Measurements from ENCODE around the gene CTAGE1.
"Not testable (repeated sequence)": the region's sequence is repeated elsewhere in the genome, so short reads cannot be mapped to it uniquely, and the experiment has no call there.

The CTAGE1 gene, protein sequence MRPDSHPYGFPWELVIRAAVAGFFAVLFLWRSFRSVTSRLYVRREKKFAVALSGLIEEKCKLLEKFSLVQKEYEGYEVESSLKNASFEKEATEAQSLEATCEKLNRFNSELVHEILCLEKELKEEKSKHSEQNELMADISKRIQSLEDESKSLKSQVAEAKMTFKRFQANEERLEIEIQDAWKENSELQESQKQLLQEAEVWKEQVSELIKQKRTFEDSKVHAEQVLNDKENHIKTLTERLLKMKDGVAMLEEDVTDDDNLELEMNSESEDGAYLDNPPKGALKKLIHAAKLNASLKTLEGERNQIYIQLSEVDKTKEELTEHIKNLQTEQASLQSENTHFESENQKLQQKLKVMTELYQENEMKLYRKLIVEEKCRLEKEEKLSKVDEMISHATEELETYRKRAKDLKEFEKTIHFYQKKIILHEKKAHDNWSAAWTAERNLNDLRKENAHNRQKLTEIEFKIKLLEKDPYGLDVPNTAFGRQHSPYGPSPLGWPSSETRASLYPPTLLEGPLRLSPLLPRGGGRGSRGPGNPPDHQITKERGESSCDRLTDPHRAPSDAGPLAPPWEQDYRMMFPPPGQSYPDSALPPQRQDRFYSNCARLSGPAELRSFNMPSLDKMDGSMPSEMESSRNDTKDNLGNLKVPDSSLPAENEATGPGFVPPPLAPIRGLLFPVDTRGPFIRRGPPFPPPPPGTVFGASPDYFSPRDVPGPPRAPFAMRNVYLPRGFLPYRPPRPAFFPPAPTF

DNA sequence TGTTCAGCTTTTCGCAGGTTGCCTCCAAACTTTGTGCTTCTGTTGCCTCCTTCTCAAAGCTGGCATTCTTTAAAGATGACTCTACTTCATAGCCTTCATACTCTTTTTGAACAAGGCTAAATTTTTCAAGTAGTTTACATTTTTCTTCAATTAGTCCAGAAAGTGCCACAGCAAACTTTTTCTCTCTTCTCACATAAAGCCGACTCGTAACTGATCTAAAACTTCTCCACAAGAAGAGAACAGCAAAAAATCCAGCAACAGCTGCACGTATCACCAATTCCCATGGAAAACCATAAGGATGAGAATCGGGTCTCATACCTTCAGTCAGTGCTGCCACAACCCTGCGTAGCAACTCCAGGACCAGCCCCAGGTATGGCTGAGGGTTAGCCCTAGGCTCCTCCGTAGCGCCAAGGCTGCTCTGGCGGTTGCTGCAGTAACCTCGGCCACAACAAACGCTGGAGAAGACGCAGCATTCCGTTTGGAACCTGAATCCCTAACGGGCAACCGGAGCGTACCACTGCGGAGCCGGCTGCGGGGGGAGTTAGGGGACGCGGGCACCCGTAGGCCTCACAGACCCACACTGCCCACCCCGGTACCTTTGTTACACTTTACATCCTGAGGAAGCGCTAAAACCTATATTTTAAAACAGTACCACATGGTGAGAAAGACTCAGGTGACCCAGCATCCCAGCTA lies at the start of gene CTAGE1:
CTAGE1 (minus strand) TSS at position 420 of the 693 bp plus-strand sequence; CDS start at position 316, 104 bp downstream.
- no peak for DNase-seq

DNA sequence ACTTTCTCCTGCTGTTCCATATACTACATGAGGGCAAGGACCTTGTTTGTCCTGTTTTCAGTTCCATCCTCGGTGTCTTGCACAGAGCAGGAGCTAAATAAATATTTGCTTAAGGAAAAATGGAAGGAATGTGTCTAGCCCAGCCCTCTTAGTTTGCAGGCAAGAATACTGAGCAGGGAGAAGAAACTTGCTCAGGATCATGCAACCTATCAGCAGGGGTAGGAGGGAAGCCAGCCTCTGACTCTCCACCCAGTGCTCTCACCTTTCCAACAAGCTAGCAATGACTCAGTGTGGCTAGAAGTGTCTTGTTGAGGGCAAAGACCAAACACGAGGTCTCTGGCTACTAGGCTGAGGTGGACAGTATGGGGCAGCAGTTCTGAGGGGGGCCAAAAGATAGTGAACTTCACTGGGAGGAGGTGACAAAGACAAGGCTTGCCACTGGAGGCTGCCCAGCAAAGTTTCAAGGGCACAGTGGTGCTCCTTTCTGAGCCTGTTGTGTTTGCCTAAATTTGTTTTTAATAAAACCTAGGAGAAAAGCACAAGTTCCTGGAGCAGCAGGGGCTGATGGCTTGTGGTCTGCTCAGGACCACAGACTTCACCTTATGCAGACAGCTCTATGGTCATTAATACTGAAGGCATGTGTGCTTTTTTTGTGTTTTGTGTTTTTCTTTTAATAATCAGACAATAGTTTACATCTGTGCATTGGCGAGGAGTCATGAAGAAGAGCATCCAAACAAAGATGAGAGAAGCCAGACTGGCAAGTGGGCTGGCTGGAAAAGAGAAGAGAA lies 49.1 kb upstream of the CTAGE1 start:
- no peak for DNase-seq

DNA sequence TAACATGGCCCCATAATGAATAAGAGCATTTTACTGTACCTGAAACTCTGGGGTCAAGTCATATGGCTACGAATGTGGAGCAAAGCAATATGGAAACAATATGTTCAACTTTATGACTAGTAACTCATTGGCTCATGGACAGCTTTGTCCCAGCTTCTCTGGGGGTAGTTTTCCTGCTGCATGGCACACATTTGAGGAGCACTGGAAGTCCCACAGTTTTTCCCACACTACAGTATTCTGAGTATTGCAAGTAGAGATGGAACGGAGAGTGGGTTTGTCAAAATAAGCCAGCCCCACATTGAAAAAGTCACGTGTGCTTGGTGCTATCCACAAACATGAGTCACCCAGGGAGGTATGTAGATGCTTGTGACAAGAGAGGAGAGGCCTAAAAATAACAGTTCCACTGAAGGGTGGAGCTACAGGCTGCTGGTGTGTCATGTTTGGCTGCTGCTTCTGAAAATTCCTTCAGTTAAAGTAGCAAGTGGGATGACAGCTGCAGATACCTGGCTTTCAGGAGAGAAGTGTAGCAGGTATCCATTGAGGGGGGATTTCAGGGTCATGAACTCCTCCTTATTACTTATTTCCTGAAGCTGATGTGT lies 48.2 kb upstream of the CTAGE1 start:
- no peak for DNase-seq

DNA sequence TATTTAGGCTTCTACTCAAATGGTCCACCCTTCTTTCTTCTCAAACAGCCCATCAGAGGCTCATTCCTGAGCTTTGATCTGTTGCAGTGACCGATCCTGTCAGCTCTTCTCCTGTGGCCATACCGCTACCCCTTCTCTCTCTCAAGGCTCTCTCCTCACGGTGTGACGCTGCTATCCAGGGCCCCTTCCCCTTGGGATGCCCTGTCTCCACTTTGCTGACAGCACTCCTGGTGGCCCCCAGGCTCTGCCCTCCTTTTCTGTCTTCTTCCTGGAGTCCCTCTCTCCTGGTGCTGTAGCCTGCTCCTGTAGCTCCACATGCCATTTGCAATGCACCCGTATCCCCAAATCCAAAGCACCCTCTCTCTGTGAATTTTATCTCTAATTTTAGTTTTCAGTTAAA lies 45.4 kb upstream of the CTAGE1 start:
- DNase-seq: no peak

DNA sequence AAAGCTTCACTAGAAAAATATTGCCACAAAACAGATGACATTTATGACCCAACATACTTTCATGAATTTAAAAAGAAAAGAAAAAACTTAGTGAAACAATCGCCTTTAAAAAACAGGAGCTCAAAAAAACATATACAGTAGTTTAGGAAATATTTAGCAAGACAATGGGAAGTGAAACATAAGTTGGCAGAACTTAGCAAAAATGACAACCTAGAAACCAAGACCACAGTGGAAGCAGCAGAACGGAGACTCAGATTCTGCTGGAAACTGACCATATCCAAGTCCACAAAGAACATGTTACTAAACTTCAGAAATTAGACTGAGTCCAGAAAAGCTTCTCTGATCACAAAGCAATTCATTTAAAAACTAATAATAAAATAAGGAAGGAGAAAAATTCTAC lies 41.8 kb upstream of the CTAGE1 start:
- DNase-seq: no peak

DNA sequence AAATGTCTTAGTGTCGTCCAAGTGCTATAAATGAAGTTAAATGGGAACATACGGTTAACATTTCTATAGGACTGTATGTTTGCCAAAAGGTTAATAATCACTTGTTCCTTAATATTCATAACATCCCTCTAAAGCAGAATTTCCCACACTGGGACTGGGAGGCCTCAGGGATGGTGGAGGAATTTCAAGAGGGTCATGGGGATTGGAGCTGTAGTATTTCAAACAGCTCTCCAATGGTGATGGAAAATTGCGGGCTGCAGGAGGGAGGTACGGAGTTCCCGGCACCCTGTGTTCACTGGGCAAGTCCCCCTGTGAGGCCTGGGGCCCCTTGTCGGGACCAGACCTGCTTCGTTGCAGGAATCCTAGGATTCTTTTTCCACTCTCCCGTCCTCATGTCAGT lies 39.8 kb upstream of the CTAGE1 start:
- DNase-seq: no peak

DNA sequence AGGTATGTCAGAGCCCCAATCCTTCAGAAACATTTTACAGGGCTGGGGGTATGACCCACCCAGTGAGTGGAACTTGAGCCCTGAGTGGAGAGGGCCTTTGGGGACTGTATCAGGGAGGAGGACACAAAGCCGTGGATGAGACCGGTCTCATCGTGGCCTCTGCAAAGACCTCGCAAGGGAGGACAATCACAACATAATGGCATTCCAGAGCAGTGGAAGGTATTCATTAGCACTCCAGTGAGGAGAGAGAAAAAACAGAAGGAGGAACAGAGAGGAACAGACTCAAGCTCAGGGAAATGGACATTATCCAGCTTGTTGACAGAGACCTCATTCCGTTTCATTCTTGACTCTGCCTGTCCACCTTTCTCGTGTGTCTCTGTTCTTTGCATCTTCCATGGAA lies 38.8 kb upstream of the CTAGE1 start:
- no peak for DNase-seq

DNA sequence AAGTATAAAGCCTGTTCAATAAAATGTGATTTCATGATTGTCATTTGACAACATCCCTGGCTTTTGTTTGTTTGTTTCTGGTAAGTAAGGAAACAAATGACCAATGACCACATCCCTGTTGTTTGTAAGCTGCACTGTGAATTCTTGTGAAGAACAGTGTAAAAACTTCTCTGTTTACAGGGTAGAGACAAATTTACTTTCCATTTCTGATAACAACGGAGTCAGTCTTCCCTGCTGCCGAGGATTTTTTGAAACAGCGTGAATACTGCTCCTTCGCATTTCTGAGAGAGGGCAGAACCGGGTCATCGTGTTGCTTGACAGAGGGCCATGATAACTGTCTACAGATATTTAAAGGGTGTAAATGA lies 38.4 kb upstream of the CTAGE1 start:
- no peak for DNase-seq

DNA sequence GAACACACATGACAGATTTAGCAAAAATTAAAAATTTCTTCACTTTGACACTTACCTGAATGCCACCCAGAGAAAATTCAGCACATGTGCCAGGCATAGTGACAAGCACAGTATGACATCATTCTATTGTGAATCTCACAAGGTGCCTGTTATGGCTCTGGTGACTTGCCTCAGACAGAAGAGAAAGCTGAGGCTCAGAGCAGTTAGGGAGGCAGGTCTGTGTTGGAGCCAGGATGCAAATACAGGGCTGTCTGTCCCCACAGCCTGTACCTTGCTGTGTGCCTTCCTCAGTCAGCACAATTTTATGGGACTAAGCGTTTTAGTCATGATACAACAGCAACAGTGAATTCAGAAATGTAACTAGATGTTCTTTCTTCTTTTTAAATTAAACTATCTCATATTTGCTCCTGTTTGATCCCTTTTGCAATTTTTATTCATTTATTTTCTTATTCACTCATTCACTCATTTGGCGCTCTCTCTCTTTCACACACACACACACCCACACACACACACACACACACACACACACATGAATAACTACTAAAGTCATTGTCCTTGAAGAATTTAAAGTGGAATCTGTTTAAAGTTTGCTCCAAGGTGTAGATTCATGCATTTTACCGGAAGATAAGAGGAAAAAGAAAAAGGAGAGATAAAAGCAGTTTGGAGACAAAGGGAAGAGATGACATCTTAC lies 37.9 kb upstream of the CTAGE1 start:
- DNase-seq: no peak

DNA sequence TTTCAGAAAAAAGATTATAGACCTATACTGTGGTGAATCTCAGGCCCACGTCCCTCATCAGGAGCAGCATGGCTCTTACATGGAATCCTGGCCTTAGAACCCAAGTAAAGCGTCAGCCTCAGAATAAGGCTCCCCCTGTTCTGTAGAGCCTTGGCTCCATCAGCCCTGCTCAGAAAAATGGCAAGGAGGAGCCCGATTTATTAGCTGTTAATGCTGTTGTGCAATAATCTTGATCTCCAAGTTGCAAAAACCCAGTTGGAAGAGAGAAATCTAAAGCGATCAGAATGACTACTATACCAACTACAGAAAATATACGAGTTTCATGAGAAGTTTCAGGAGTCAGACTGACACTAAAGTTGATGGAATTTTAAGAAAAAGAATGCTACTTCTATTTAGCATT lies 35.6 kb upstream of the CTAGE1 start:
- DNase-seq: no peak

DNA sequence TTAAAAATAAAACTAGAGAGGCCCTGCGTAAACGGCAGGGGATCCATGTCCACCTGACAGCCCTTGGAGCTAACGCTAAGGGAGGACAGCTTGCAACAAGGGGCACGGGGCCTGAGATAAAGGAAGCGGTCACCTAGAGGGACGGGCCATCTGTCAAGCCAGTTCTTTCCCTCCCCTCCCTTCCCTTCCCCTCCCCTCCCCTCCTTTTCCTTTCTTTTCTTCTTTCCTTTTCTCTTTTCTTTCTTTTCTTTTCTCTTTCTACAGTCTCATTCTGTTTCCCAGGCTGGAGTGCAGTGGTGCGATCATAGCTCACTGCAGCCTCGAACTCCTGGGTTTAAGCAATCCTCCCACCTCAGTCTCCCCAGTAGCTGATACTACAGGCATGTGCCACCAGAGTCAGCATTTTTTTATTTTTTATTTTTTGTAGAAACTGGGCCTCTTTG lies 34.5 kb upstream of the CTAGE1 start:
- no peak for DNase-seq

DNA sequence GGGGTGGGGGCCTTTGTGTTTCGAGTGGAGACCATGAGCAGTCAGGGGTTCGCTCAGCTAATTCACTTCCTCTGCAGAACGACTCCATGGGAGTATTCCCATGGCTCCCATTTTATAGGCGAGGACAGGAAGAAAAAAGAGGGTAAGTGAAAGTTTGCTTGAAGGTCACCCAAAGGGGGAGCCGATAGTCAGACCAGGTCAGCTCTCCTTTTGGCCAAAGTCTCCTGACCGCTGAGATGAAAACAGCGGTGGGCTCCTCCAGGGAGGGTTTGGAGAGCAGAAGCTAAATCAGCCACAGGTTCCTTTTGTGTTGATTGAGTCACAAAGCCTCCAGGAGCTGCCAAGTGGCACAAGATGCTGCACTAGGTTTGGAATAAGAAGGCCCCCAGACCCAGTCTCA lies 34.1 kb upstream of the CTAGE1 start:
- no peak for DNase-seq

DNA sequence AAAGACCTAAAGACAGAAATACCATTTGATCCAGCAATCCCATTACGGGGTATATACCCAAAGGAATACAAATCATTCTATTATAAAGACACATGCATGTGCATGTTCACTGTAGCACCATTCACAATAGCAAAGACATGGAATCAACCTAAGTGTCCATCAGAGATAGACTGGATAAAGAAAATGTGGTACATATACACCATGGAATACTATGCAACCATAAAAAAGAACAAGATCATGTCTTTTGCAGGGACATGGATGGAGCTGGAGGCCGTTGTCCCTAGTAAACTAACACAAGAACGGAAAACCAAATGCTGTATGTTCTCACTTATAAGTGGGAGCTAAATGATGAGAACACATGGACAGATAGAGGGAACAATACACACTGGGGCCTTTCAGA lies 33.1 kb upstream of the CTAGE1 start:
- DNase-seq: not testable (repeated sequence)

DNA sequence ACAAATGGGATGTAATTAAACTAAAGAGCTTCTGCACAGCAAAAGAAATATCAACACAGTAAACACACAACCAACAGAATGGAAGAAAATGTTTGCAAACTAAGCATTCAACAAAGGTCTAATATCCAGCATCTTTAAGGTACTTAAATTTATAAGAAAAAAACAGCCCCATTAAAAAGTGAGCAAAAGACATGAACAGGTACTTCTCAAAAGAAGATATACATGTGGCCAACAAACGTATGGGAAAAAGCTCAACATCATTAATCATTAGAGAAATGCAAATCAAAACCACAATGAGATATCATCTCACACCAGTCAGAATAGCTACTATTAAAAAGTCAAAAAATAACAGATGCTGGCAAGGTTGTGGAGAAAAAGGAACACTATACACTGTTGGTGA lies 32.6 kb upstream of the CTAGE1 start:
- DNase-seq: not testable (repeated sequence)

DNA sequence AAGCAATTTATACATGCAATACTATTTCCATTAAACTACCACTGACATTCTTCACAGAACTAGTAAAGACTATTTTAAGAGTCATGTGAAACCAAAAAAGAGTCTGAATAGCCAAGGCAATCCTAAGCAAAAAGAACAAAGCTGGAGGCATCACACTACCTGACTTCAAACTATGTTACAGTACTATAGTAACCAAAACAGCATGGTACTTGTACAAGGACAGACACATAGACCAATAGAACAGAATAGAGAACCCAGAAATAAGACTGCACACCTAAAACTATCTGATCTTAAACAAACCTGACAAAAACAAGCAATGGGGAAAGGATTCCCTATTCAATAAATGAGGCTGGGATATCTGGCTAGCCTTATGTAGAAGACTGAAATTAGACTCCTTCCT lies 32.0 kb upstream of the CTAGE1 start:
- not testable (repeated sequence) for DNase-seq

DNA sequence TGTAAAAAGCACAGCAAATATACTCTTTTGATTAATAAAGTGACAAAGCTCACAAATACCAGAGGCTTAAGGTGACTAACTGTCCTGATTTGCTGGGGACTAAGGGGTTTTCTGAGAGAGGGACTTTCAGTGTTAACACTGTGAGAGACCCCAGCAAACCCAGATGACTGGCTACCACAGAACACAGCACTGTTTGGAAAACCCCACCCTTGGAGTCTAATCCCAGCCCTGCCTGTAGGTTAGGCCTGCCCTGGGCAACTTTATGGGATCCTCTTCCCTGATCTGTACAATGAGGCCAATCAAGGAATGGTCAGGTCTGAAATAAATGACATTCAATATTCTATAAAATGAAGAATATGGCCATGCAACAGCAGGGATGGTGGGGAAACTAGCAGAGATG lies 30.5 kb upstream of the CTAGE1 start:
- no peak for DNase-seq

DNA sequence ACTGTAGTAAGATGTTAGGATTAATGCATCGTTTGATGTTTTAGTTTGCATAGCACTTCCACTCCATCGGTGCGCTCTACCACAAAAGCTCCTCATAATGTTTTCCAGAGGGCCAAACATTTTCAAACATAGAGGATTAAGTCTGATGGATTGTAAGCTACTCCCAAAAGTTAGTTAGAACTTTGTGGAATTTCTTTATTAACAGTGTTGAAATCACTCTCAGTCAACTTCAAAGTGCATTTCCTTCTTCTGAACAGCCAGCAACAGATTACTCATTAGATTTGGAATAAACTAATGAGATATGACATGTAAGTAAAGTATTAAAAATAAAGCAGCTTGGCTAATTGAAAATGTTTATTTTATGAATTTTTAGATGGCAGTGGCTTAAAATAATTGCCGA lies 30.1 kb upstream of the CTAGE1 start:
- DNase-seq: no peak

DNA sequence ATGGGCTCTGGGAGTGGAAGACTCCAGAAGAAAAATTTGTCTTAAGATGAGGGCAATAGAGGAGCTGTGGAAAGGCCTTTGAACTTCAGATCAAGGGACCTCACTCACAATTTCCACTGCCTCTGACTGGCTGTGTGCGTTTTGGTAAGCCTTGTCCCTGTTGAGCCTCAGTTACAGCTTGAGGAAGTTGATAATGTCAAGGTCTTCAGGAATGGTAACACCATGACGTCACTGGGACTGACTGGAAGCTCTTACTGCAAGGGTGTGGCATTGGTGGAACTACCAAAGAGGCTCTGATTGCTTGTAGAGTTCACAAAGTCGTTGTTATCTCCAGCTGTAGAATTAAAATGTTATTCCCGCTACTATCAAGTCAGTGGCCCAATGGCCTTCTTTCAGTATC lies 29.2 kb upstream of the CTAGE1 start:
- DNase-seq: no peak

DNA sequence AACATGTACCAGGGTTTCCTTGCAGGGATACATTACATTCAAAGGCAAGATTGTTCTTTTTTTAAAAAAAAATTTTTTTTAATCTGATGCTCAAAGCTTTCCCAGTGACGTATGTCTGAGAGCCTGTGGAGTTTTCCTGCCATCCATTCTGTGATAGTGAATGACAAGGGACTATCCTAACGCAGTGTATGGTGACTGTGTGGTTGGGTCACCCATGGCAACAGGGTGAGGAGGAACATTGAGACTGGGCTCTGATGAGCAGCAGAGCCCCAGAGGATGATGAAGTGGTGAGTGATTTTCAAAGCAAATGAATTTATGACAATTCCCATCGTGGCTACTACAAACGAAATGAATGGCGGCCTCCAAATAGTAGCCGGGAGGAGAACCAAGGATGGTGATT lies 28.6 kb upstream of the CTAGE1 start:
- DNase-seq: no peak

DNA sequence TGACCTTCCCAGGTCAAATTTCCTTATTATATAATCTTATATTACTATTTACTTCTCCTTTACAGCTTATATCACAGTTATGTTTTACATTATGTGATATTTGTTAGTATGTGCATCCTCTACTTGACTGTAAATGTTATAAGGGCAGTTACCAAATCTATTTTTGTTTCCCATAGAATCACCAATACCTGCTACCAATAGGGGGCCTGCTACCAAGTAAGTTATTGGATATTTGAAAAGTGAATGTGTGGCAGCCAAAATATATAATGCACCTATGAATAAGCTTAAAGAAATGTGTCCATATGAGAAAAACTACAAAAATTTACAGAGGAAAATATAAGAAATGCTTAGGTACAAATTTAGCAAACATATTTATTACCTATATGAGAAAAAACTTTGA lies 23.9 kb upstream of the CTAGE1 start:
- no peak for DNase-seq

DNA sequence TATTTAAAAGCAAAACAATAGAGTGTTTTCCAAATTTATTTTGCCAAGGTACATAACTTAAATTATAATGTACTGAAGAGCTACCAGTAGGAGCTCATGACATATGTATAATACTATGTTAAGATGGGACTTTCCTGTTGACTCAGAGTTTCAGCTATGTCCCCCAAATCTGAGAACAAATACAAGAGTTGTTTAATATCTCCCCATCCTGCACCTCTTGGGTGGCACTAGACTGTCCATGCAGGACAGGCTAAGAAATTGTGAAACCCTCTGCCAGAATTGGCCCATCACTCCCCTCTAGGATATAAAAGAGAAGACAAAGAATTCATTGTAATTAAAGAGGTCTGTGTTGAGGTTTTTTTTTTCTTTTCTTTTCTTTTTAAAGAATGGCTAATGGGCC lies 21.7 kb upstream of the CTAGE1 start:
- no peak for DNase-seq

DNA sequence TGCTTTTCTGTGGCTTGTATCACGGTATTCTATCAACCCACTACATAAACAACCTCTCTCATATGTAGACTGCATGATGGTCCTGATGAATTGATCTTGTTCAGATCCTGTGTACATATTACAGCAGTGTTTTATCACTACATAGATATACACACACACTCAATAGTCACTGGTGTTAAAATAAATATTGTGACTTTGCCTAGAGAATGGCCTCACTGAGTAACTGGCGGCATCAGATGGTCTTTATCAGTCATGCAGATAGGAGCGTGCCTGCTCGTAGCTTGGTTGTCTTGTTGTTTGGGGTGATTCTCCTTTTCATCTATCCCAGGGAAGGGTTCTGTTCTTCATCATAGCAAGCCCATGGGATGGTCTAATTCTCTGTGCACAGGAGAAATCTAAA lies 18.4 kb upstream of the CTAGE1 start:
- DNase-seq: no peak
